Measurements from ENCODE around the gene SMARCA2. TPM values are rescaled to one million over a fixed set of nuclear protein-coding genes. Genes with fewer than 3 reads are reported as not detected.

The SMARCA2 gene
- total and polyA plus RNA-seq, 9 donors: 108 to 404 (median 199) TPM

GRCh38 chr9:2196757-2197156, 181.6 kb downstream of the SMARCA2 start:
- Histone ChIP-seq H3K4me3 (no peak overlapping the region), H3K27me3 (no peaks in the 10 kb centered on the region), H3K36me3 (no peaks in the 10 kb centered on the region), H3K4me1 (ENCODE audit: insufficient read depth) (peaks cover 4% of the 10 kb centered on the region), H3K27ac (no peak overlapping the region), H3K9me3 (no peaks in the 10 kb centered on the region)
- DNase-seq: no peak
- intact Hi-C loops (cut with DNase I): no loop called here
- 97 to 98% (median 98%) methylated on average over 2 of the region's 2 CpGs for WGBS, 3 donors
- TF ChIP-seq EP300 (IDR thresholded peaks at IDR 0.05) (no peak), POLR2A (IDR thresholded peaks at IDR 0.05) (no peak), CTCF (IDR thresholded peaks at IDR 0.05) (no peak)

GRCh38 chr9:2198956-2199635, 183.9 kb downstream of the SMARCA2 start:
- WGBS, 3 donors: 85 to 93% (median 89%) methylated on average over 4 of the region's 4 CpGs
- intact Hi-C loops (cut with DNase I): no loop called here
- DNase-seq: no peak
- Histone ChIP-seq H3K4me1 (ENCODE audit: insufficient read depth) (peaks cover 2% of the 10 kb centered on the region), H3K27me3 (no peaks in the 10 kb centered on the region), H3K27ac (no peak overlapping the region), H3K36me3 (no peaks in the 10 kb centered on the region), H3K4me3 (no peak overlapping the region), H3K9me3 (no peaks in the 10 kb centered on the region)
- TF ChIP-seq CTCF (IDR thresholded peaks at IDR 0.05) (no peak), EP300 (IDR thresholded peaks at IDR 0.05) (no peak), POLR2A (IDR thresholded peaks at IDR 0.05) (no peak)

GRCh38 chr9:2199999-2200796, 185.1 kb downstream of the SMARCA2 start:
- WGBS, 3 donors: 94 to 97% (median 97%) methylated on average over 7 of the region's 7 CpGs
- intact Hi-C loops (cut with DNase I): no loop called here

GRCh38 chr9:2208465-2208864, 193.3 kb downstream of the SMARCA2 start:
- 59 to 73% (median 60%) methylated on average over 4 of the region's 4 CpGs for WGBS, 3 donors
- H3K27me3 ChIP-seq: no peaks in the 10 kb centered on the region
- no peak overlapping the region for H3K4me3 ChIP-seq
- no peaks in the 10 kb centered on the region for H3K36me3 ChIP-seq
- no peak for DNase-seq
- H3K9me3 ChIP-seq: no peaks in the 10 kb centered on the region
- no peak overlapping the region for H3K27ac ChIP-seq
- intact Hi-C loops (cut with DNase I): no loop called here
- no peak for TF ChIP-seq POLR2A (IDR thresholded peaks at IDR 0.05)
- TF ChIP-seq CTCF (IDR thresholded peaks at IDR 0.05): no peak
- TF ChIP-seq EP300 (IDR thresholded peaks at IDR 0.05): no peak
- H3K4me1 ChIP-seq (ENCODE audit: insufficient read depth): no peaks in the 10 kb centered on the region

More at GRCh38 chr9:2199999-2200796, 185.1 kb downstream of the SMARCA2 start:
- Histone ChIP-seq H3K27me3 (no peaks in the 10 kb centered on the region), H3K36me3 (no peaks in the 10 kb centered on the region), H3K27ac (no peak overlapping the region), H3K9me3 (no peaks in the 10 kb centered on the region), H3K4me3 (no peak overlapping the region), H3K4me1 (ENCODE audit: insufficient read depth) (peaks cover 1% of the 10 kb centered on the region)
- no peak for DNase-seq
- TF ChIP-seq CTCF (IDR thresholded peaks at IDR 0.05) (no peak), EP300 (IDR thresholded peaks at IDR 0.05) (no peak), POLR2A (IDR thresholded peaks at IDR 0.05) (no peak)
